ENCODE results near the gene CACNA1D.
"Not testable (repeated sequence)": the region's sequence is repeated elsewhere in the genome, so short reads cannot be mapped to it uniquely, and the experiment has no call there.

The CACNA1D gene

GRCh38 chr3:53571264-53571663, 76.9 kb downstream of the CACNA1D start:
- ATAC-seq (no peak), DNase-seq (ENCODE audit: low spot score in 2 of 2) (no peak)
- no peak overlapping the region for H3K4me3 Mint-ChIP-seq
- no peak overlapping the region for H3K27ac Mint-ChIP-seq
- H3K9me3 Mint-ChIP-seq = no peaks in the 10 kb centered on the region
- H3K36me3 Mint-ChIP-seq = no peaks in the 10 kb centered on the region
- H3K4me1 Mint-ChIP-seq = no peaks in the 10 kb centered on the region

GRCh38 chr3:53572184-53572583, 77.8 kb downstream of the CACNA1D start:
- not testable (repeated sequence) for H3K4me3 Mint-ChIP-seq

GRCh38 chr3:53577506-53577905, 83.1 kb downstream of the CACNA1D start:
- DNase-seq (ENCODE audit: low spot score in 2 of 2) (no peak), ATAC-seq (no peak)
- no peak overlapping the region for H3K4me3 Mint-ChIP-seq
- peaks cover 7% of the 10 kb centered on the region for H3K4me1 Mint-ChIP-seq
- no peaks in the 10 kb centered on the region for H3K36me3 Mint-ChIP-seq
- no peak overlapping the region for H3K27ac Mint-ChIP-seq
- no peaks in the 10 kb centered on the region for H3K9me3 Mint-ChIP-seq

More at GRCh38 chr3:53572184-53572583, 77.8 kb downstream of the CACNA1D start:
- ATAC-seq; H3K27ac Mint-ChIP-seq; H3K9me3 Mint-ChIP-seq; H3K4me1 Mint-ChIP-seq; H3K36me3 Mint-ChIP-seq; DNase-seq (ENCODE audit: low spot score in 2 of 2): not testable (repeated sequence)

DNA sequence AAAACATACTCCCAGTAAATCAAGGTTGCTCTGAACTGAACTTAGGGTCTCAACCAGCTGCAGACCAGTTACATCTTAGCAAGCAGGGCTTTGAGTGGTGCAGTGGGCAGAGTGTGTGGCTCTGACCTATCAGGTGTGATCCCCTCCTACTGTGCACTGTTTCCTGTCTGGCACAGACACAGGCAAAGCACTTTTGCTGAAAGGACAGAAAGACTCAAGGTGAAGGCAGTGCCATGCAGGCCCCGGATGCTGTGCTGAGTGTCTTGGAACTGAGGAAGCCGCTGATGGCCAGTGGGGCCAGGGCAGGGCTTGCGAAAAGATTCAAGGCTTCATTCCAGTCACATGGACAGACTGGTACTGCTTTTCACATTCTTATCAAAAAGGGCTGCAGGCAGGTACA, 85.2 kb downstream of the CACNA1D start:
- Mint-ChIP-seq H3K36me3 (no peaks in the 10 kb centered on the region), H3K9me3 (no peaks in the 10 kb centered on the region), H3K27ac (no peak overlapping the region), H3K4me3 (no peak overlapping the region), H3K4me1 (peaks cover 7% of the 10 kb centered on the region)
- DNase-seq (ENCODE audit: low spot score in 2 of 2) = no peak
- no peak for ATAC-seq

- ATAC-seq = peak; percentile 83
- Mint-ChIP-seq H3K4me1 (peaks cover 7% of the 10 kb centered on the region), H3K27ac (no peak overlapping the region), H3K4me3 (no peak overlapping the region), H3K9me3 (no peaks in the 10 kb centered on the region), H3K36me3 (no peaks in the 10 kb centered on the region)
- DNase-seq (ENCODE audit: low spot score in 2 of 2) = no peak
Measured at GRCh38 chr3:53581671-53582070, 87.3 kb downstream of the CACNA1D start.

- ATAC-seq (no peak), DNase-seq (ENCODE audit: low spot score in 2 of 2) (no peak)
- no peaks in the 10 kb centered on the region for H3K36me3 Mint-ChIP-seq
- H3K4me3 Mint-ChIP-seq = no peak overlapping the region
- no peaks in the 10 kb centered on the region for H3K9me3 Mint-ChIP-seq
- H3K4me1 Mint-ChIP-seq = peaks cover 7% of the 10 kb centered on the region
- no peak overlapping the region for H3K27ac Mint-ChIP-seq
Measured at GRCh38 chr3:53583161-53583690, 88.8 kb downstream of the CACNA1D start.

- H3K4me3 Mint-ChIP-seq = no peak overlapping the region
- H3K36me3 Mint-ChIP-seq = no peaks in the 10 kb centered on the region
- no peak for DNase-seq (ENCODE audit: low spot score in 2 of 2)
- peaks cover 7% of the 10 kb centered on the region for H3K4me1 Mint-ChIP-seq
- H3K9me3 Mint-ChIP-seq = no peaks in the 10 kb centered on the region
- ATAC-seq = no peak
- no peak overlapping the region for H3K27ac Mint-ChIP-seq
Measured at GRCh38 chr3:53585049-53585448, 90.6 kb downstream of the CACNA1D start.

DNA sequence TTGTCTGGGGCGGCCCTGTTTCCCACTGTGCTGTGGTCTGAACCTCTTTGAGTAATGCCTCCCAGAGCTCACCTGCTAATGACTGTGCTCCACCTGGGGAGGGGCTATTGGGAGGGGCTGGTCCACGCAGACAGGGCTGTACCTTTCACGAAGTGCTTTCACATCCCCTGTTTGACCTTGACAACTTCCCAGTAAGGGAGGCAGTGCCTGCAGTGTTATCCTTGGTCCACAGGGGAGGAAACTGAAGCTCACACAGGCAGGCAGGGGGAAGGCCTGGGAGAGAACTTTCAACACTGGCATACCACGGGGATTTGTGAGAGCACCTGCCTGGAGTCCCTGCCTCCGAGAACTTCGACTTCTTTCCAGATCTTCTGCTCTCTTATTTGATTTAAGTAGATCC, 91.2 kb downstream of the CACNA1D start:
- Mint-ChIP-seq H3K27ac (no peak overlapping the region), H3K4me3 (no peak overlapping the region), H3K4me1 (peaks cover 7% of the 10 kb centered on the region), H3K9me3 (no peaks in the 10 kb centered on the region), H3K36me3 (no peaks in the 10 kb centered on the region)
- DNase-seq (ENCODE audit: low spot score in 2 of 2) (no peak), ATAC-seq (no peak)

GRCh38 chr3:53588122-53588521, 93.7 kb downstream of the CACNA1D start:
- ATAC-seq (peak; percentile 14), DNase-seq (ENCODE audit: low spot score in 2 of 2) (no peak)
- Mint-ChIP-seq H3K36me3 (no peaks in the 10 kb centered on the region), H3K27ac (no peak overlapping the region), H3K4me1 (no peaks in the 10 kb centered on the region), H3K9me3 (no peaks in the 10 kb centered on the region), H3K4me3 (no peak overlapping the region)

DNA sequence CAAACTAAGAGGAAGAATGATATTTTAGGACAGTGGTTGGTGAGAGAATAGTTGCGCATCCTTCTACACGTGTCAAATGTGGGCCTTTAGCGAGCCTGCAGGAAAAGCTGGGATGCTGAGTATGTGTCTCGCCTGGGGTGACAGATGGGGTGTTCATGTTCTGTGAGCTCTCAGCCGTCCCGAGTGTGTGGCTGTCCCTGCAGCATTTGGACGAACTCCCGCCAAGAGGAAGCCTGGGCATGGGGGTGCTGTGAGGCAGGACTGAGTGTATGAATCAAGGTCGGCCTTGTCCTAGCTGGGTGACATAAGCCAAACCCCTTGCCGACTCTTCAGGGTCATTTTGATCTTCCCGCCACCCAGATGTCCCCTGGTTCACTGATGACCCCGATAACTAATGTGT, 94.8 kb downstream of the CACNA1D start:
- DNase-seq (ENCODE audit: low spot score in 2 of 2) (no peak), ATAC-seq (no peak)
- no peak overlapping the region for H3K27ac Mint-ChIP-seq
- H3K9me3 Mint-ChIP-seq = no peaks in the 10 kb centered on the region
- H3K4me3 Mint-ChIP-seq = no peak overlapping the region
- no peaks in the 10 kb centered on the region for H3K36me3 Mint-ChIP-seq
- no peaks in the 10 kb centered on the region for H3K4me1 Mint-ChIP-seq

DNA sequence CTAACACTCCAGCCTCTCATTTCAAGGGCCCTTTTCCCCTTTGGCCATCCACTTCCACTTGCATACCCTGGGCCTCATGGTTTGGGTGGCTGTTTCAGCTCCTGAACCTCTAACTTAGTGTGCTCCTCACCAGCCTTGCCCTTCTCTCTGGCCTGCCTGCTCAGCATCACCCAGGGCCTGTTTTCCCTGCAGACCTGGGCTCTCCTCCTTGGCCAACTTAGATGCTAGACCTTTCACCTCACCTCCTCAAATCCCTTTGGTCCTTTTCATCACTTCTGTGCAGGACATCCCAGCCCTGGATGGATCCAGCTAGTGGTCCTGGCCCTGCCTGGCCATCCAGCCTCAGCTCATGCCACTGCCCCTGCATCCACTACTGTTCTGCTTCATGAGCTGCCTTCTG, 95.4 kb downstream of the CACNA1D start:
- ATAC-seq (peak; percentile 15), DNase-seq (ENCODE audit: low spot score in 2 of 2) (no peak)
- H3K4me1 Mint-ChIP-seq = no peaks in the 10 kb centered on the region
- H3K9me3 Mint-ChIP-seq = no peaks in the 10 kb centered on the region
- H3K27ac Mint-ChIP-seq = no peak overlapping the region
- no peaks in the 10 kb centered on the region for H3K36me3 Mint-ChIP-seq
- H3K4me3 Mint-ChIP-seq = no peak overlapping the region

GRCh38 chr3:53590606-53591005, 96.2 kb downstream of the CACNA1D start:
- ATAC-seq (no peak), DNase-seq (ENCODE audit: low spot score in 2 of 2) (no peak)
- H3K9me3 Mint-ChIP-seq = no peaks in the 10 kb centered on the region

DNA sequence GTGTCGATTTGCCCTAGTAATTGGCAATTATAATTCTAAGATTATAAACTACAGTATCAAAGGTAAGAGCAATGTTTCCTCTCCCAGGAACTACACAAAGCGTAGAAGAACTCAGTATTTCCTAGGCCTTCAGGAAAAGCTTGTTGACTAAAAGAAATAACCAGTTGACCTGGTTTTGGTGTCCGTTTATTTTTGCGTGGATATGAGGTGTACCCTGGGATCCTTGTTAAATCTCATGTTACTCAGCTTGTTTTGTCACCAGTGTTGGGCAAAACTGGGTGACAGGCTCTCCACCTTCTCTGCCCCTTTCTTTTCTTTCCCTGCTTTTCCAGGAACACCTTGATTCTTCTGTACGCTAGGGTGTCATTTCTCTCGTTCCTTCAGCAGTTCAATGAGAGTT, 97.2 kb downstream of the CACNA1D start:
- Mint-ChIP-seq H3K36me3 (no peaks in the 10 kb centered on the region), H3K27ac (no peak overlapping the region), H3K9me3 (no peaks in the 10 kb centered on the region), H3K4me1 (no peaks in the 10 kb centered on the region), H3K4me3 (no peak overlapping the region)
- ATAC-seq = no peak
- DNase-seq (ENCODE audit: low spot score in 2 of 2) = no peak

More at GRCh38 chr3:53590606-53591005, 96.2 kb downstream of the CACNA1D start:
- Mint-ChIP-seq H3K4me3 (no peak overlapping the region), H3K4me1 (no peaks in the 10 kb centered on the region), H3K36me3 (no peaks in the 10 kb centered on the region), H3K27ac (no peak overlapping the region)

DNA sequence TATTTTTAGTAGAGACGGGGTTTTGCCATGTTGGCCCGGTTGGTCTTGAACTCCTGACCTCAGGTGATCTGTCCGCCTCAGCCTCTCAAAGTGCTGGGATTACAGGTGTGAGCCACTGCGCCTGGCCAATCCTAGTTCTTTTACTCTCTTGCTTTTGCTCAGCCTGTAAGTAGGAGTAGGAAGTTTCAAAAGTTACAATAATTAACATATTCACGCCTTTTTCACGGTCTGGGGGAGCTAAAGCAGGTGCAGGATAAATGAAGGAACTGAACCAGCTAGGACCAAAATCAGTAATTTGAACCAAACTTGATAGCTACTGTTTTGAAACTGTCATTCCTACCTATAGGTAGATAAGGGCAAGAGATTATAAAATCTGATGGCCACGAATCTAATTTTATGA, 98.5 kb downstream of the CACNA1D start:
- DNase-seq (ENCODE audit: low spot score in 2 of 2) (no peak), ATAC-seq (no peak)
- Mint-ChIP-seq H3K36me3 (no peaks in the 10 kb centered on the region), H3K4me1 (no peaks in the 10 kb centered on the region), H3K27ac (no peak overlapping the region), H3K9me3 (no peaks in the 10 kb centered on the region), H3K4me3 (no peak overlapping the region)

DNA sequence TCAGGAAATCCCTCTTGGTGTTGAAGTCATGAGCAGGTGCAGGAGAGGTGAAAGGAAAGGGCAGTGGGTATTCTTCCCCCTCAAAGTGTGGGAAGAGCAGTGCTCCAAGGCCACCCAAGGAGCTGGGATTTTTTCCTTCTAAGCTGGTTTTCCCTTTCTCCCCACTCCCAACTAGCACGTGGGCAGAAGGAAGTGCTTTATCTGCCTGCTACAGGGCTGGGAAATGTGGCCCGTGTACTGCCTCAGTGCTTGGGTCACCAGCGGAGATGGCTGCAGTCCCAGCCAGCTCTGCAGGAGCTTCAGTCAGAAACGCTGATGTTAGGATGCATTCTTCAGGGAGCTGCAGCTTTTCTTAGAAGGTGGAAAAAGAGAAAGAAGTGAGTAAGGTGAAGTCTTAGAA, 99.2 kb downstream of the CACNA1D start:
- H3K27ac Mint-ChIP-seq = no peak overlapping the region

GRCh38 chr3:53594276-53594675, 99.9 kb downstream of the CACNA1D start:
- no peak for DNase-seq (ENCODE audit: low spot score in 2 of 2)
- no peak overlapping the region for H3K4me3 Mint-ChIP-seq

More for the DNA sequence above, 99.2 kb downstream of the CACNA1D start:
- no peaks in the 10 kb centered on the region for H3K36me3 Mint-ChIP-seq
- no peaks in the 10 kb centered on the region for H3K9me3 Mint-ChIP-seq
- H3K4me3 Mint-ChIP-seq = no peak overlapping the region
- ATAC-seq (no peak), DNase-seq (ENCODE audit: low spot score in 2 of 2) (no peak)
- no peaks in the 10 kb centered on the region for H3K4me1 Mint-ChIP-seq

DNA sequence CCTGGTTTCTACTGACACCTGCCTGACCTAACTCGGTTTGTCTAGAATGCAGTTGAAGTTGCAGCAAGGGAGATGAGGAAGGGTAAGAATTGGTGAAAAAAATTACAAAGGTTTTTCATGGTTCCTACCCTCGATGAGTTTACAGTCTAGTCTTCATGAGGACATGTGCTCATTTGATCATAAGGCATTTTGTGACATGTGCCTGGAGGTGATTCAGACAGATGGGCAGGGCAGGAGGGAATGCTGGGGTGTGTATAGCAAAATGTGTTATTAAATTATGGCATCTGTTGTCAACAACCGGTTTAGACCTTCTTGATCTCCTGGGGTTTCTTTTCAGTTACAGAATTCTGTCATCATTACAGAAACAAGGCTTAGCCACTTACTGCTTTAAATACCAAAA, 101.2 kb downstream of the CACNA1D start:
- no peak overlapping the region for H3K27ac Mint-ChIP-seq
- no peaks in the 10 kb centered on the region for H3K9me3 Mint-ChIP-seq
- H3K4me3 Mint-ChIP-seq = no peak overlapping the region
- H3K36me3 Mint-ChIP-seq = no peaks in the 10 kb centered on the region
- no peak for DNase-seq (ENCODE audit: low spot score in 2 of 2)
- ATAC-seq = no peak
- no peaks in the 10 kb centered on the region for H3K4me1 Mint-ChIP-seq

More at GRCh38 chr3:53594276-53594675, 99.9 kb downstream of the CACNA1D start:
- Mint-ChIP-seq H3K27ac (no peak overlapping the region), H3K36me3 (no peaks in the 10 kb centered on the region), H3K4me1 (no peaks in the 10 kb centered on the region), H3K9me3 (no peaks in the 10 kb centered on the region)
- no peak for ATAC-seq
